Fibroblast of skin of right quadriceps (primary cell): ENCODE data around the gene TTC7B.
A peak's percentile ranks its signal among the peaks of the same experiment; 100 is the strongest.

Experiments
- DNase-seq: peaks from one replicate; pipeline ENCODE4 v3.0.0-alpha.2; 2013

TTC7B gene

GRCh38 chr14:90519262-90519920 is 296.8 kb downstream of the TTC7B start:
- DNase-seq = no peak

- DNase-seq = peak; percentile 31
Measured at GRCh38 chr14:90518941-90519256, 297.3 kb downstream of the TTC7B start.

- DNase-seq = no peak
Measured at GRCh38 chr14:90518069-90518940, 297.9 kb downstream of the TTC7B start.

- no peak for DNase-seq
Measured at GRCh38 chr14:90517076-90517841, 299.0 kb downstream of the TTC7B start.

GRCh38 chr14:90514566-90514965 is 301.7 kb downstream of the TTC7B start:
- no peak for DNase-seq

- DNase-seq = no peak
Measured at GRCh38 chr14:90514015-90514398, 302.2 kb downstream of the TTC7B start.

GRCh38 chr14:90513161-90514014 is 302.8 kb downstream of the TTC7B start:
- DNase-seq = no peak

- no peak for DNase-seq
Measured at GRCh38 chr14:90512329-90512991, 303.8 kb downstream of the TTC7B start.

GRCh38 chr14:90511795-90512328 is 304.4 kb downstream of the TTC7B start:
- DNase-seq = no peak

- no peak for DNase-seq
Measured at GRCh38 chr14:90511252-90511651, 305.0 kb downstream of the TTC7B start.

- no peak for DNase-seq
Measured at GRCh38 chr14:90510159-90510558, 306.1 kb downstream of the TTC7B start.

GRCh38 chr14:90509403-90509802 is 306.8 kb downstream of the TTC7B start:
- DNase-seq = no peak

- DNase-seq = no peak
Measured at GRCh38 chr14:90508536-90509254, 307.5 kb downstream of the TTC7B start.

- DNase-seq = no peak
Measured at GRCh38 chr14:90508036-90508435, 308.2 kb downstream of the TTC7B start.

GRCh38 chr14:90507428-90507827 is 308.8 kb downstream of the TTC7B start:
- no peak for DNase-seq

- no peak for DNase-seq
Measured at GRCh38 chr14:90506748-90507147, 309.5 kb downstream of the TTC7B start.

- DNase-seq = no peak
Measured at GRCh38 chr14:90505531-90505930, 310.7 kb downstream of the TTC7B start.

- DNase-seq = no peak
Measured at GRCh38 chr14:90504643-90505042, 311.6 kb downstream of the TTC7B start.

GRCh38 chr14:90503582-90503981 is 312.6 kb downstream of the TTC7B start:
- DNase-seq = no peak

GRCh38 chr14:90502760-90503159 is 313.5 kb downstream of the TTC7B start:
- DNase-seq = no peak

GRCh38 chr14:90500665-90501370 is 315.4 kb downstream of the TTC7B start:
- no peak for DNase-seq
